Fibroblast of lung (primary cell): ENCODE measurements around the gene C22orf23. TPM values are rescaled to one million over a fixed set of nuclear protein-coding genes. Genes with fewer than 3 reads are reported as not detected.

Experiments used
- DNase-seq, 2 donors: peaks; one replicate each; pipeline versions ENCODE4 v3.0.0 to v3.0.0-alpha.2; 2010; ENCODE audit warnings: low read depth in 2 of 2
- H2AFZ ChIP-seq: 2 replicates; pipeline ENCODE4 v1.5.1; 2012; ENCODE audit warnings: low read length, control low read depth, inconsistent platforms
- H3K27ac ChIP-seq: 2 replicates; pipeline ENCODE4 v1.5.1; 2011; ENCODE audit warnings: low read length, control low read depth; ENCODE audit not compliant: insufficient read depth
- H3K27me3 ChIP-seq: 2 replicates; pipeline ENCODE4 v1.5.1; 2011; ENCODE audit warnings: mild to moderate bottlenecking, low read length; ENCODE audit not compliant: control insufficient read depth, insufficient read depth
- H3K36me3 ChIP-seq: 2 replicates; pipeline ENCODE4 v1.5.1; 2011; ENCODE audit warnings: low read length; ENCODE audit not compliant: control insufficient read depth, insufficient read depth
- H3K4me1 ChIP-seq: 2 replicates; pipeline ENCODE4 v1.5.1; 2011; ENCODE audit warnings: low read length; ENCODE audit not compliant: control insufficient read depth, insufficient read depth; ENCODE audit errors: extremely low read depth
- H3K4me2 ChIP-seq: 2 replicates; pipeline ENCODE4 v1.5.1; 2011; ENCODE audit warnings: low read length, control low read depth; ENCODE audit not compliant: insufficient read depth; ENCODE audit errors: extremely low read depth
- H3K4me3 ChIP-seq, 4 experiments: fragments of 200-600 bp in 1 of 4; sonication (generic) in 1 of 4; replicated peaks in 1 of 4; 2 replicates each; pipeline ENCODE4 v1.5.1; 2011 to 2016; ENCODE audit warnings: low read length in 4 of 4, low read depth in 3 of 4, mild to moderate bottlenecking in 3 of 4, control low read depth in 2 of 4, inconsistent platforms in 1 of 4, mixed read lengths in 1 of 4; ENCODE audit not compliant: insufficient read depth in 1 of 4; ENCODE audit errors: control extremely low read depth in 1 of 4
- H3K79me2 ChIP-seq: 2 replicates; pipeline ENCODE4 v1.5.1; 2012; ENCODE audit warnings: mild to moderate bottlenecking, low read length, inconsistent platforms; ENCODE audit not compliant: control insufficient read depth, insufficient read depth
- H3K9ac ChIP-seq: 2 replicates; pipeline ENCODE4 v1.5.1; 2011; ENCODE audit warnings: mild to moderate bottlenecking, low read length, control low read depth; ENCODE audit not compliant: insufficient read depth
- H3K9me3 ChIP-seq: 2 replicates; pipeline ENCODE4 v1.5.1; 2012; ENCODE audit warnings: low read depth, low read length; ENCODE audit not compliant: control insufficient read depth, insufficient read depth
- H4K20me1 ChIP-seq: 2 replicates; pipeline ENCODE4 v1.5.1; 2011; ENCODE audit warnings: low read length; ENCODE audit not compliant: control insufficient read depth, insufficient read depth; ENCODE audit errors: extremely low read depth
- EZH2 ChIP-seq: IDR thresholded peaks from 2 replicates; pipeline ENCODE4 v1.5.1; 2012; ENCODE audit warnings: low read length, control low read depth, mild to moderate bottlenecking; ENCODE audit errors: missing control alignments
- polyA plus RNA-seq, 2 donors: library from polyadenylated mRNA; depleted of rRNA in 1 of 2; stranded (reverse) in 1 of 2; unstranded in 1 of 2; fragments of >200 nt; gene quantifications; 2 replicates each; pipeline ENCODE4 v1.2.1, GENCODE V29; 2011 to 2012; ENCODE audit warnings: missing spikeins in 1 of 2
- total RNA-seq: library from RNA; depleted of rRNA; stranded (reverse); fragments of >200 nt; gene quantifications from 2 replicates; pipeline ENCODE4 v1.2.1, GENCODE V29; 2014
- TF ChIP-seq, protein P1 (sequence below), 2 donors: IDR thresholded peaks in 1 of 2; conservative IDR thresholded peaks in 1 of 2; 1 replicate in 1 of 2; 2 replicates in 1 of 2; pipeline ENCODE4 v1.5.1; 2011 to 2012; ENCODE audit warnings: low read length in 2 of 2, control low read depth in 1 of 2, inconsistent platforms in 1 of 2, low read depth in 1 of 2, mild to moderate bottlenecking in 1 of 2

Gene C22orf23
- total and polyA plus RNA-seq, 2 donors (not counting 1 experiment from before 2014, with no cell fraction given) = 0.17 to 0.37 TPM

DNA sequence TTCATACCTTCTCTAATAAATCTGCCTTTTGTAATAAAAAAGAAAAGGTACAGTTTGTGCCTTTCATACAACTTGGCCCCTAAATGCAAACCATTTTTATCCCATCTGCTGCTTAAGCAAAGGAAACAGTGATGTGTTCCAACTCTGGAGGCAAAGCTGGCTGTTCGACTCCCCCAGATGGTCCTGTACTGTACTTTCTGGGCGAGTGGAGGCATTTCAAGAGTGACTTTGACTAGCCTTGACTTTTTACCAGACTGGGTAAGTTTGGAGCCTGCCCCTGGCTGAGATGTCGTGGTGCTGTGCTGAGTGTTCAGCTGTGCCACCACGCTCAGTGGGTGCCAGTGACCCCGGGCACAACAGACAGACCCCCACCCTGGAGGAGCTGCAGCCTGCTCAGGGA lies 37.1 kb downstream of the C22orf23 start:
- Histone ChIP-seq H3K27me3 (no peaks in the 10 kb centered on the region), H3K9me3 (no peaks in the 10 kb centered on the region), H3K4me1 (no peaks in the 10 kb centered on the region), H4K20me1 (no peaks in the 10 kb centered on the region), H3K9ac (no peak overlapping the region), H3K4me2 (no peak overlapping the region), H3K79me2 (no peaks in the 10 kb centered on the region), H3K36me3 (peaks cover 25% of the 10 kb centered on the region), H3K27ac (no peak overlapping the region), H2AFZ (no peak overlapping the region), H3K4me3 (no peak overlapping the region)
- DNase-seq = no peak
- TF ChIP-seq, protein P1, sequence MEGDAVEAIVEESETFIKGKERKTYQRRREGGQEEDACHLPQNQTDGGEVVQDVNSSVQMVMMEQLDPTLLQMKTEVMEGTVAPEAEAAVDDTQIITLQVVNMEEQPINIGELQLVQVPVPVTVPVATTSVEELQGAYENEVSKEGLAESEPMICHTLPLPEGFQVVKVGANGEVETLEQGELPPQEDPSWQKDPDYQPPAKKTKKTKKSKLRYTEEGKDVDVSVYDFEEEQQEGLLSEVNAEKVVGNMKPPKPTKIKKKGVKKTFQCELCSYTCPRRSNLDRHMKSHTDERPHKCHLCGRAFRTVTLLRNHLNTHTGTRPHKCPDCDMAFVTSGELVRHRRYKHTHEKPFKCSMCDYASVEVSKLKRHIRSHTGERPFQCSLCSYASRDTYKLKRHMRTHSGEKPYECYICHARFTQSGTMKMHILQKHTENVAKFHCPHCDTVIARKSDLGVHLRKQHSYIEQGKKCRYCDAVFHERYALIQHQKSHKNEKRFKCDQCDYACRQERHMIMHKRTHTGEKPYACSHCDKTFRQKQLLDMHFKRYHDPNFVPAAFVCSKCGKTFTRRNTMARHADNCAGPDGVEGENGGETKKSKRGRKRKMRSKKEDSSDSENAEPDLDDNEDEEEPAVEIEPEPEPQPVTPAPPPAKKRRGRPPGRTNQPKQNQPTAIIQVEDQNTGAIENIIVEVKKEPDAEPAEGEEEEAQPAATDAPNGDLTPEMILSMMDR (conservative IDR thresholded peaks at IDR 0.05 in 1 of 2, IDR thresholded peaks at IDR 0.05 in 1 of 2; ENCODE audit: low read depth in 1 of 2, low read length in 2 of 2) = no peak
- no peak for TF ChIP-seq EZH2

DNA sequence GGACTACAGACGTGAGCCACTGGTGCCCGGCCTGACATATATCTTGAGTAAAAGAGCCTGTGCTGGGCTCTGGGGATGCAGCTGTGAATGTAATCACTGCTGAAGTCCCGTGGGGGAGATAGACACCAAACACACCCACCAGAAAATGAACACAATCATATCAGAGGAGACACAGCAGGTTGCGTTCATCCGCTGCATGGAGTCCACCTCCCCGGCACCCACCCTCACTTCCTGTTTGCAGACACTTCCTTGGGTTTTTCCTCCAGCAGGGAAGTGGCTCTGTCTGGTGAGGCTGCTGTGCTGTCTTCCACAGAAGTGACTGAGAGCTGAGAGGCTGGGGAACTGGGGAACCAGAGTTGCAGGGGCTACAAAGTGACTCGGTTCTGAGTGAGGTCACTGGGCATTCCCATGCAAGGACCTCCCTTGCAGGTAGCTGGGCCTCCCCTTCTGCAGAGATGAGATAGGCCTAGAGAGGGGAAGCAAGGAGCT lies 40.1 kb downstream of the C22orf23 start:
- Histone ChIP-seq H3K4me1 (peaks cover 13% of the 10 kb centered on the region), H4K20me1 (no peaks in the 10 kb centered on the region), H3K4me2 (no peak overlapping the region), H3K9me3 (no peaks in the 10 kb centered on the region), H3K4me3 (no peak overlapping the region), H2AFZ (no peak overlapping the region), H3K79me2 (peaks cover 16% of the 10 kb centered on the region), H3K27ac (no peak overlapping the region), H3K9ac (no peak overlapping the region), H3K36me3 (peaks cover 19% of the 10 kb centered on the region), H3K27me3 (no peaks in the 10 kb centered on the region)
- DNase-seq = no peak
- TF ChIP-seq, protein P1 (conservative IDR thresholded peaks at IDR 0.05 in 1 of 2, IDR thresholded peaks at IDR 0.05 in 1 of 2; ENCODE audit: low read depth in 1 of 2, low read length in 2 of 2) = no peak
- TF ChIP-seq EZH2 = no peak

DNA sequence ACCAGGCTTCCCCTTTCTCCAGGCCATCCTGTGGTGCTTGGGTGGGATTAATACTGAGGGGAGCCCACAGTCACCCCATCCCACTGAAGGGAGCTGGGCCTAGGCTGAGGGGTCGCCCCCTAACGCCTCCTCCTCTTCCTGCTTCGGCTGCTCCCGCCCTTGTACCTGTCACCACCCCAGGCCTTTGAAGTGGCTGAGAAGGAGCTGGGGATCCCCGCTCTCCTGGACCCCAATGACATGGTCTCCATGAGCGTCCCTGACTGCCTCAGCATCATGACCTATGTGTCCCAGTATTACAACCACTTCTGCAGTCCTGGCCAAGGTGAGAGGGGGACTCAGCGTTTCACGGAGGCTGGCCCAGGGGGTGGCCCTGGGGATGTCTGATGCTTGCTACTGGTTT lies 41.2 kb downstream of the C22orf23 start:
- Histone ChIP-seq H3K27ac (no peak overlapping the region), H3K36me3 (peaks cover 14% of the 10 kb centered on the region), H3K9me3 (no peaks in the 10 kb centered on the region), H3K79me2 (peaks cover 25% of the 10 kb centered on the region), H3K4me2 (no peak overlapping the region), H4K20me1 (no peaks in the 10 kb centered on the region), H3K27me3 (no peaks in the 10 kb centered on the region), H3K9ac (no peak overlapping the region), H2AFZ (no peak overlapping the region), H3K4me3 (no peak overlapping the region), H3K4me1 (peaks cover 18% of the 10 kb centered on the region)
- no peak for DNase-seq
- TF ChIP-seq, protein P1 (conservative IDR thresholded peaks at IDR 0.05 in 1 of 2, IDR thresholded peaks at IDR 0.05 in 1 of 2; ENCODE audit: low read depth in 1 of 2, low read length in 2 of 2) = no peak
- TF ChIP-seq EZH2 = no peak
